Body of pancreas (tissue), 4 donors: ENCODE results near the gene TCTN1.

ENCODE experiments used
- POLR2A ChIP-seq, 3 donors: fragments of 450-650 bp; IDR thresholded peaks; one replicate each; pipeline ENCODE4 v1.6.1; 2016; ENCODE audit warnings: antibody characterized with exemption in 3 of 3, mild to moderate bottlenecking in 2 of 3
- TF ChIP-seq, protein P1 (sequence below), 7 experiments: fragments of 450-650 bp in 4 of 7; fragments of 200-600 bp in 3 of 7; sonication (generic) in 3 of 7; IDR thresholded peaks; one replicate each; pipeline ENCODE4 v1.5.1; 2016 to 2019; ENCODE audit warnings: antibody characterized with exemption in 7 of 7

- TF ChIP-seq, protein P1, sequence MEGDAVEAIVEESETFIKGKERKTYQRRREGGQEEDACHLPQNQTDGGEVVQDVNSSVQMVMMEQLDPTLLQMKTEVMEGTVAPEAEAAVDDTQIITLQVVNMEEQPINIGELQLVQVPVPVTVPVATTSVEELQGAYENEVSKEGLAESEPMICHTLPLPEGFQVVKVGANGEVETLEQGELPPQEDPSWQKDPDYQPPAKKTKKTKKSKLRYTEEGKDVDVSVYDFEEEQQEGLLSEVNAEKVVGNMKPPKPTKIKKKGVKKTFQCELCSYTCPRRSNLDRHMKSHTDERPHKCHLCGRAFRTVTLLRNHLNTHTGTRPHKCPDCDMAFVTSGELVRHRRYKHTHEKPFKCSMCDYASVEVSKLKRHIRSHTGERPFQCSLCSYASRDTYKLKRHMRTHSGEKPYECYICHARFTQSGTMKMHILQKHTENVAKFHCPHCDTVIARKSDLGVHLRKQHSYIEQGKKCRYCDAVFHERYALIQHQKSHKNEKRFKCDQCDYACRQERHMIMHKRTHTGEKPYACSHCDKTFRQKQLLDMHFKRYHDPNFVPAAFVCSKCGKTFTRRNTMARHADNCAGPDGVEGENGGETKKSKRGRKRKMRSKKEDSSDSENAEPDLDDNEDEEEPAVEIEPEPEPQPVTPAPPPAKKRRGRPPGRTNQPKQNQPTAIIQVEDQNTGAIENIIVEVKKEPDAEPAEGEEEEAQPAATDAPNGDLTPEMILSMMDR (IDR thresholded peaks at IDR 0.05), result no peak
- TF ChIP-seq POLR2A (IDR thresholded peaks at IDR 0.05), result no peak
Measured at GRCh38 chr12:110658242-110658641, 44.3 kb downstream of the TCTN1 start.
